HL-60 (cell line): ENCODE measurements around the gene DTD1.

Source experiments
- POLR2AphosphoS5 ChIP-seq: IDR thresholded peaks from 2 replicates; pipeline ENCODE4 v1.6.1; 2012; ENCODE audit warnings: low read depth
- TF ChIP-seq, protein P1 (sequence below): IDR thresholded peaks from one replicate; pipeline ENCODE4 v1.5.1; 2011; ENCODE audit warnings: low read length, control low read depth, inconsistent platforms; ENCODE audit not compliant: insufficient read depth
- TF ChIP-seq, protein P2 (sequence below): IDR thresholded peaks from 2 replicates; pipeline ENCODE4 v1.6.1; 2012; ENCODE audit warnings: low read depth; ENCODE audit not compliant: insufficient replicate concordance

GRCh38 chr20:18795366-18795765 is 207.5 kb downstream of the DTD1 start:
- TF ChIP-seq, protein P1, sequence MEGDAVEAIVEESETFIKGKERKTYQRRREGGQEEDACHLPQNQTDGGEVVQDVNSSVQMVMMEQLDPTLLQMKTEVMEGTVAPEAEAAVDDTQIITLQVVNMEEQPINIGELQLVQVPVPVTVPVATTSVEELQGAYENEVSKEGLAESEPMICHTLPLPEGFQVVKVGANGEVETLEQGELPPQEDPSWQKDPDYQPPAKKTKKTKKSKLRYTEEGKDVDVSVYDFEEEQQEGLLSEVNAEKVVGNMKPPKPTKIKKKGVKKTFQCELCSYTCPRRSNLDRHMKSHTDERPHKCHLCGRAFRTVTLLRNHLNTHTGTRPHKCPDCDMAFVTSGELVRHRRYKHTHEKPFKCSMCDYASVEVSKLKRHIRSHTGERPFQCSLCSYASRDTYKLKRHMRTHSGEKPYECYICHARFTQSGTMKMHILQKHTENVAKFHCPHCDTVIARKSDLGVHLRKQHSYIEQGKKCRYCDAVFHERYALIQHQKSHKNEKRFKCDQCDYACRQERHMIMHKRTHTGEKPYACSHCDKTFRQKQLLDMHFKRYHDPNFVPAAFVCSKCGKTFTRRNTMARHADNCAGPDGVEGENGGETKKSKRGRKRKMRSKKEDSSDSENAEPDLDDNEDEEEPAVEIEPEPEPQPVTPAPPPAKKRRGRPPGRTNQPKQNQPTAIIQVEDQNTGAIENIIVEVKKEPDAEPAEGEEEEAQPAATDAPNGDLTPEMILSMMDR: no peak
- TF ChIP-seq, protein P2, sequence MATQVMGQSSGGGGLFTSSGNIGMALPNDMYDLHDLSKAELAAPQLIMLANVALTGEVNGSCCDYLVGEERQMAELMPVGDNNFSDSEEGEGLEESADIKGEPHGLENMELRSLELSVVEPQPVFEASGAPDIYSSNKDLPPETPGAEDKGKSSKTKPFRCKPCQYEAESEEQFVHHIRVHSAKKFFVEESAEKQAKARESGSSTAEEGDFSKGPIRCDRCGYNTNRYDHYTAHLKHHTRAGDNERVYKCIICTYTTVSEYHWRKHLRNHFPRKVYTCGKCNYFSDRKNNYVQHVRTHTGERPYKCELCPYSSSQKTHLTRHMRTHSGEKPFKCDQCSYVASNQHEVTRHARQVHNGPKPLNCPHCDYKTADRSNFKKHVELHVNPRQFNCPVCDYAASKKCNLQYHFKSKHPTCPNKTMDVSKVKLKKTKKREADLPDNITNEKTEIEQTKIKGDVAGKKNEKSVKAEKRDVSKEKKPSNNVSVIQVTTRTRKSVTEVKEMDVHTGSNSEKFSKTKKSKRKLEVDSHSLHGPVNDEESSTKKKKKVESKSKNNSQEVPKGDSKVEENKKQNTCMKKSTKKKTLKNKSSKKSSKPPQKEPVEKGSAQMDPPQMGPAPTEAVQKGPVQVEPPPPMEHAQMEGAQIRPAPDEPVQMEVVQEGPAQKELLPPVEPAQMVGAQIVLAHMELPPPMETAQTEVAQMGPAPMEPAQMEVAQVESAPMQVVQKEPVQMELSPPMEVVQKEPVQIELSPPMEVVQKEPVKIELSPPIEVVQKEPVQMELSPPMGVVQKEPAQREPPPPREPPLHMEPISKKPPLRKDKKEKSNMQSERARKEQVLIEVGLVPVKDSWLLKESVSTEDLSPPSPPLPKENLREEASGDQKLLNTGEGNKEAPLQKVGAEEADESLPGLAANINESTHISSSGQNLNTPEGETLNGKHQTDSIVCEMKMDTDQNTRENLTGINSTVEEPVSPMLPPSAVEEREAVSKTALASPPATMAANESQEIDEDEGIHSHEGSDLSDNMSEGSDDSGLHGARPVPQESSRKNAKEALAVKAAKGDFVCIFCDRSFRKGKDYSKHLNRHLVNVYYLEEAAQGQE: no peak
- no peak for TF ChIP-seq POLR2AphosphoS5
